Heart left ventricle (tissue), 13 donors: ENCODE data around the gene ABCC9.

Source experiments
- POLR2A ChIP-seq, 2 donors: fragments of 450-650 bp; IDR thresholded peaks; one replicate each; pipeline ENCODE4 v1.6.1; 2017; ENCODE audit warnings: antibody characterized with exemption in 2 of 2, mild to moderate bottlenecking in 2 of 2, moderate library complexity in 2 of 2
- TF ChIP-seq, protein P1 (sequence below), 12 donors: fragments of 200-600 bp; sonication (generic) in 4 of 12; IDR thresholded peaks; one replicate each; pipeline versions ENCODE4 v1.5.0 to v1.8.0; 2018 to 2022; ENCODE audit warnings: antibody characterized with exemption in 12 of 12, mild to moderate bottlenecking in 5 of 12
- donor health status: ischemic (EF 13 %, LVEDD 7.1; RV severe dilation, severe dysfunction).
- donor health status: DM: no; HTN: yes; CAD: no.
- donor health status: DM: no; HTN: no; CAD: no.
- donor health status: ischemic (EF 25% LVEDD 6.9; RV normal size, moderate dysfunction).
- donor health status: ischemic (EF 25% LVEDD 5.7; RV mildly dilated, moderate dysfunction).
- donor health status: ischemic (EF 35%, LVEDD 5.7; RV mildly dilated, moderate dysfunction).
- donor health status: nonischemic (EF 11% LVEDD 7.7; RV severe dilation, severe dysfunction).
- donor health status: DM: yes; HTN: yes; CAD: no.
- donor health status: PGD.
- donor health status: ischemic (EF 29% LVEDD 5.4; RV normal size, mild dysfunction).
- donor health status: nonischemic (EF 23%, LVEDD 6.1; RV moderate dilation, normal function).

DNA sequence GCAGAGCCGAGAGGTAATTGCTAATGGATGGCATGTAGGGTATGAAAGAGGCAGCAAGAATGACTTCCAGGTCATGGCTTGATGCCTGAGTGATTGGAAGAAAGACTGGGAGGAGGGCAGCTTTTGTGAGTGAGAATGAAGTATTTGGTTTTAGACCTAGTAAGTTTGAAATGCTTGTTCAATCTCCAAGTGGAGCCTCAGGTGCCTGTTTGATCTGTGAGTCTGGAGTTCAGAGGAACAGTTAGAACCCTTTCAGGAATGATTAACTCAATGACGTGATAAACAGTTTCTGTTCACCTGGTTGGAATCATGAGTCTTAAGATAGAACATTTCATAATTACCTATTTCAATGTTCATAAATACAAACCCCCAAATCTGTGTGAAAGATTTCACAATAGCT is 177.2 kb downstream of the ABCC9 start:
- TF ChIP-seq, protein P1, sequence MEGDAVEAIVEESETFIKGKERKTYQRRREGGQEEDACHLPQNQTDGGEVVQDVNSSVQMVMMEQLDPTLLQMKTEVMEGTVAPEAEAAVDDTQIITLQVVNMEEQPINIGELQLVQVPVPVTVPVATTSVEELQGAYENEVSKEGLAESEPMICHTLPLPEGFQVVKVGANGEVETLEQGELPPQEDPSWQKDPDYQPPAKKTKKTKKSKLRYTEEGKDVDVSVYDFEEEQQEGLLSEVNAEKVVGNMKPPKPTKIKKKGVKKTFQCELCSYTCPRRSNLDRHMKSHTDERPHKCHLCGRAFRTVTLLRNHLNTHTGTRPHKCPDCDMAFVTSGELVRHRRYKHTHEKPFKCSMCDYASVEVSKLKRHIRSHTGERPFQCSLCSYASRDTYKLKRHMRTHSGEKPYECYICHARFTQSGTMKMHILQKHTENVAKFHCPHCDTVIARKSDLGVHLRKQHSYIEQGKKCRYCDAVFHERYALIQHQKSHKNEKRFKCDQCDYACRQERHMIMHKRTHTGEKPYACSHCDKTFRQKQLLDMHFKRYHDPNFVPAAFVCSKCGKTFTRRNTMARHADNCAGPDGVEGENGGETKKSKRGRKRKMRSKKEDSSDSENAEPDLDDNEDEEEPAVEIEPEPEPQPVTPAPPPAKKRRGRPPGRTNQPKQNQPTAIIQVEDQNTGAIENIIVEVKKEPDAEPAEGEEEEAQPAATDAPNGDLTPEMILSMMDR (IDR thresholded peaks at IDR 0.05): no peak
- no peak for TF ChIP-seq POLR2A (IDR thresholded peaks at IDR 0.05)
